Karpas-422 (cell line): ENCODE results near the gene TFRC. TPM values are rescaled to one million over a fixed set of nuclear protein-coding genes. Genes with fewer than 3 reads are reported as not detected.
"Not testable (repeated sequence)": the region's sequence is repeated elsewhere in the genome, so short reads cannot be mapped to it uniquely, and the experiment has no call there.

Experiments used
- DNase-seq: peaks from one replicate; pipeline ENCODE4 v3.0.0-alpha.2; 2015
- H2AFZ ChIP-seq: fragments of 200-600 bp; sonication (generic); 2 replicates; pipeline ENCODE4 v1.6.1; 2014; ENCODE audit warnings: antibody characterized with exemption, low read length, mixed read lengths
- H3K27ac ChIP-seq: fragments of 200-600 bp; sonication (generic); 2 replicates; pipeline ENCODE4 v1.5.1; 2014; ENCODE audit warnings: mild to moderate bottlenecking, low read length, moderate library complexity
- H3K27me3 ChIP-seq: fragments of 200-600 bp; sonication (generic); 2 replicates; pipeline ENCODE4 v1.6.1; 2014; ENCODE audit warnings: low read length, mixed read lengths
- H3K36me3 ChIP-seq: fragments of 200-600 bp; sonication (generic); 2 replicates; pipeline ENCODE4 v1.6.1; 2014; ENCODE audit warnings: low read length, mixed read lengths; ENCODE audit not compliant: insufficient read depth
- H3K4me1 ChIP-seq: fragments of 200-600 bp; sonication (generic); 2 replicates; pipeline ENCODE4 v1.6.1; 2014; ENCODE audit warnings: mild to moderate bottlenecking, low read length, mixed read lengths
- H3K4me2 ChIP-seq: fragments of 200-600 bp; sonication (generic); 2 replicates; pipeline ENCODE4 v1.6.1; 2014; ENCODE audit warnings: low read length, low read depth, mild to moderate bottlenecking; ENCODE audit not compliant: poor library complexity, severe bottlenecking
- H3K4me3 ChIP-seq: fragments of 200-600 bp; sonication (generic); 2 replicates; pipeline ENCODE4 v1.5.1; 2014; ENCODE audit warnings: mild to moderate bottlenecking, antibody characterized with exemption, low read length, mixed read lengths
- H3K79me2 ChIP-seq: fragments of 200-600 bp; sonication (generic); 2 replicates; pipeline ENCODE4 v1.6.1; 2014; ENCODE audit warnings: mild to moderate bottlenecking, low read length, mixed read lengths
- H3K9ac ChIP-seq: fragments of 200-600 bp; sonication (generic); 2 replicates; pipeline ENCODE4 v1.6.0; 2014; ENCODE audit warnings: low read length
- H3K9me2 ChIP-seq: fragments of 200-600 bp; sonication (generic), shearing (Covaris generic); replicated peaks from 2 replicates; pipeline ENCODE4 v1.6.0; 2014; ENCODE audit warnings: mild to moderate bottlenecking, low read length, moderate library complexity; ENCODE audit not compliant: insufficient read depth
- H3K9me3 ChIP-seq: fragments of 300-700, 200-600 bp; sonication (generic); 2 replicates; pipeline ENCODE4 v1.6.1; 2014; ENCODE audit warnings: low read length, mixed read lengths
- H4K20me1 ChIP-seq: fragments of 200-600 bp; sonication (generic); 2 replicates; pipeline ENCODE4 v1.6.1; 2014; ENCODE audit warnings: mild to moderate bottlenecking, antibody characterized with exemption, low read length, low read depth; ENCODE audit not compliant: insufficient read depth
- total RNA-seq: library from RNA; depleted of rRNA; stranded (reverse); fragments of >200 nt; shearing (Covaris generic); gene quantifications from 2 replicates; pipeline ENCODE4 v1.2.3, GENCODE V29; 2014; ENCODE audit warnings: low replicate concordance

Gene TFRC
- total RNA-seq, 1 experiment from 2014 or later: 105 TPM

- Histone ChIP-seq H3K36me3 (peaks cover 64% of the 10 kb centered on the region), H3K9ac (no peak overlapping the region), H3K4me3 (no peak overlapping the region), H3K27me3 (no peaks in the 10 kb centered on the region), H3K27ac (no peak overlapping the region), H3K9me3 (no peaks in the 10 kb centered on the region), H2AFZ (no peak overlapping the region), H3K4me1 (no peaks in the 10 kb centered on the region), H3K9me2 (no peaks in the 10 kb centered on the region), H4K20me1 (peaks cover 14% of the 10 kb centered on the region; the same call in 1 of the 2 replicates), H3K79me2 (no peaks in the 10 kb centered on the region), H3K4me2 (no peak overlapping the region)
- no peak for DNase-seq
Measured at GRCh38 chr3:196050597-196050996, 31.3 kb downstream of the TFRC start.

- H3K4me2 ChIP-seq: no peak overlapping the region
- no peak overlapping the region for H2AFZ ChIP-seq
- H3K4me1 ChIP-seq: no peaks in the 10 kb centered on the region
- no peak overlapping the region for H3K4me3 ChIP-seq
- H3K27ac ChIP-seq: no peak overlapping the region
- H3K9ac ChIP-seq: no peak overlapping the region
- H3K27me3 ChIP-seq: no peaks in the 10 kb centered on the region
- no peaks in the 10 kb centered on the region for H3K9me3 ChIP-seq
- H3K36me3 ChIP-seq: peaks cover 55% of the 10 kb centered on the region
- H3K79me2 ChIP-seq: no peaks in the 10 kb centered on the region
- H4K20me1 ChIP-seq: peaks cover 14% of the 10 kb centered on the region; the same call in 1 of the 2 replicates
- no peaks in the 10 kb centered on the region for H3K9me2 ChIP-seq
- DNase-seq: no peak
Measured at GRCh38 chr3:196049653-196050052, 32.2 kb downstream of the TFRC start.

GRCh38 chr3:196048922-196049598 lies 32.8 kb downstream of the TFRC start:
- Histone ChIP-seq H3K4me3 (no peak overlapping the region), H3K4me1 (no peaks in the 10 kb centered on the region), H3K27ac (no peak overlapping the region), H4K20me1 (peaks cover 14% of the 10 kb centered on the region; the same call in 1 of the 2 replicates), H3K9ac (no peak overlapping the region), H3K4me2 (no peak overlapping the region), H3K79me2 (no peaks in the 10 kb centered on the region), H3K9me2 (no peaks in the 10 kb centered on the region), H3K9me3 (no peaks in the 10 kb centered on the region), H3K36me3 (peaks cover 52% of the 10 kb centered on the region), H3K27me3 (no peaks in the 10 kb centered on the region), H2AFZ (no peak overlapping the region)
- DNase-seq: no peak

- no peak overlapping the region for H3K4me2 ChIP-seq
- no peak overlapping the region for H3K27ac ChIP-seq
- H2AFZ ChIP-seq: no peak overlapping the region
- H4K20me1 ChIP-seq: 0 out of 2 replicates have a peak, but pooled peaks cover 10% of the 10 kb centered on the region
- H3K4me3 ChIP-seq: no peak overlapping the region
- H3K36me3 ChIP-seq: peaks cover 41% of the 10 kb centered on the region
- no peaks in the 10 kb centered on the region for H3K27me3 ChIP-seq
- no peak overlapping the region for H3K9ac ChIP-seq
- H3K79me2 ChIP-seq: no peaks in the 10 kb centered on the region
- no peak for DNase-seq
- no peaks in the 10 kb centered on the region for H3K9me2 ChIP-seq
- no peaks in the 10 kb centered on the region for H3K9me3 ChIP-seq
- no peaks in the 10 kb centered on the region for H3K4me1 ChIP-seq
Measured at GRCh38 chr3:196047391-196048030, 34.4 kb downstream of the TFRC start.

GRCh38 chr3:196044513-196044912 lies 37.4 kb downstream of the TFRC start:
- H2AFZ ChIP-seq: no peak overlapping the region
- no peak overlapping the region for H3K4me3 ChIP-seq
- H3K79me2 ChIP-seq: no peaks in the 10 kb centered on the region
- H3K36me3 ChIP-seq: peaks cover 14% of the 10 kb centered on the region
- H3K9me3 ChIP-seq: no peaks in the 10 kb centered on the region; the same call in 1 of the 2 replicates
- no peaks in the 10 kb centered on the region for H3K4me1 ChIP-seq
- no peaks in the 10 kb centered on the region for H3K27me3 ChIP-seq
- H3K9ac ChIP-seq: no peak overlapping the region
- no peaks in the 10 kb centered on the region for H4K20me1 ChIP-seq
- H3K9me2 ChIP-seq: no peaks in the 10 kb centered on the region
- DNase-seq: no peak
- no peak overlapping the region for H3K27ac ChIP-seq
- no peak overlapping the region for H3K4me2 ChIP-seq

- no peak overlapping the region for H3K4me2 ChIP-seq
- no peak overlapping the region for H3K9ac ChIP-seq
- no peaks in the 10 kb centered on the region for H4K20me1 ChIP-seq
- no peaks in the 10 kb centered on the region for H3K9me2 ChIP-seq
- no peaks in the 10 kb centered on the region for H3K79me2 ChIP-seq
- no peaks in the 10 kb centered on the region for H3K4me1 ChIP-seq
- H3K9me3 ChIP-seq: no peaks in the 10 kb centered on the region; the same call in 1 of the 2 replicates
- no peaks in the 10 kb centered on the region for H3K36me3 ChIP-seq
- H3K4me3 ChIP-seq: no peak overlapping the region
- H2AFZ ChIP-seq: no peak overlapping the region
- no peaks in the 10 kb centered on the region for H3K27me3 ChIP-seq
- H3K27ac ChIP-seq: no peak overlapping the region
- no peak for DNase-seq
Measured at GRCh38 chr3:196042673-196043072, 39.2 kb downstream of the TFRC start.

GRCh38 chr3:196039359-196039758 lies 42.5 kb downstream of the TFRC start:
- Histone ChIP-seq H3K79me2 (no peaks in the 10 kb centered on the region), H3K4me2 (no peak overlapping the region), H3K36me3 (no peaks in the 10 kb centered on the region), H4K20me1 (no peaks in the 10 kb centered on the region), H3K4me3 (no peak overlapping the region), H3K27ac (no peak overlapping the region), H3K9ac (no peak overlapping the region), H3K9me3 (peaks cover 6% of the 10 kb centered on the region), H3K4me1 (no peaks in the 10 kb centered on the region), H3K9me2 (no peaks in the 10 kb centered on the region), H3K27me3 (no peaks in the 10 kb centered on the region), H2AFZ (no peak overlapping the region)
- DNase-seq: no peak

GRCh38 chr3:196026059-196026458 lies 55.8 kb downstream of the TFRC start:
- not testable (repeated sequence) for H3K79me2 ChIP-seq, H3K27me3 ChIP-seq, H4K20me1 ChIP-seq, H3K9ac ChIP-seq, H3K9me2 ChIP-seq, H2AFZ ChIP-seq, H3K4me1 ChIP-seq, H3K36me3 ChIP-seq, H3K4me3 ChIP-seq, DNase-seq, H3K27ac ChIP-seq, H3K4me2 ChIP-seq, H3K9me3 ChIP-seq
